AG09319 (cell line): Measurements from ENCODE around the gene EPB41L4A.

Experiments
- DNase-seq: peaks from one replicate; pipeline ENCODE4 v3.0.0-alpha.2; 2010; ENCODE audit warnings: low read depth; ENCODE audit errors: extremely low read depth
- TF ChIP-seq, protein P1 (sequence below): IDR thresholded peaks from 2 replicates; pipeline ENCODE4 v1.5.1; 2011; ENCODE audit warnings: low read depth, mild to moderate bottlenecking, inconsistent platforms, low read length, moderate library complexity

The EPB41L4A gene

GRCh38 chr5:112310746-112311145 is 108.3 kb downstream of the EPB41L4A start:
- TF ChIP-seq, protein P1, sequence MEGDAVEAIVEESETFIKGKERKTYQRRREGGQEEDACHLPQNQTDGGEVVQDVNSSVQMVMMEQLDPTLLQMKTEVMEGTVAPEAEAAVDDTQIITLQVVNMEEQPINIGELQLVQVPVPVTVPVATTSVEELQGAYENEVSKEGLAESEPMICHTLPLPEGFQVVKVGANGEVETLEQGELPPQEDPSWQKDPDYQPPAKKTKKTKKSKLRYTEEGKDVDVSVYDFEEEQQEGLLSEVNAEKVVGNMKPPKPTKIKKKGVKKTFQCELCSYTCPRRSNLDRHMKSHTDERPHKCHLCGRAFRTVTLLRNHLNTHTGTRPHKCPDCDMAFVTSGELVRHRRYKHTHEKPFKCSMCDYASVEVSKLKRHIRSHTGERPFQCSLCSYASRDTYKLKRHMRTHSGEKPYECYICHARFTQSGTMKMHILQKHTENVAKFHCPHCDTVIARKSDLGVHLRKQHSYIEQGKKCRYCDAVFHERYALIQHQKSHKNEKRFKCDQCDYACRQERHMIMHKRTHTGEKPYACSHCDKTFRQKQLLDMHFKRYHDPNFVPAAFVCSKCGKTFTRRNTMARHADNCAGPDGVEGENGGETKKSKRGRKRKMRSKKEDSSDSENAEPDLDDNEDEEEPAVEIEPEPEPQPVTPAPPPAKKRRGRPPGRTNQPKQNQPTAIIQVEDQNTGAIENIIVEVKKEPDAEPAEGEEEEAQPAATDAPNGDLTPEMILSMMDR, result no peak
- no peak for DNase-seq

- TF ChIP-seq, protein P1, result no peak
- DNase-seq, result no peak
These were observed 110.5 kb downstream of the EPB41L4A start for GRCh38 chr5:112308608-112309007.

DNA sequence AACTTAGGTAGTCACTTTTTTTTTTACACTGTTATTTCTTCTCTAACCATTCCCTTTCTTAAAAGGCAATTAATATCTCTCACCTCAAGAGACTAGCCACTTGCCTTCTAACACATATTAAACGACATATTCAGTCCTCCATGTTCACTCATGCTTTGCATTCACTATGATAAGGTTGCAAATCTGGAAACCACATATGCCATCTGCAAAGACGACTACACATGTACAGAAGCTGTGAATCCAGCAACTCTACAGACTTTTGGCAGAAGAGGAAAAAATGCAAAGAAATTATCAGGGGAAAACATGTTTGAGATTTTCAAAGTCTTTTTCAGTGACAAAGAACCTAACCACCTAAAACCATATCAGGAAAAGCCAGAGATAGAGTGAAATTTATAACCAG is 112.1 kb downstream of the EPB41L4A start:
- DNase-seq, result no peak
- TF ChIP-seq, protein P1, result no peak

- TF ChIP-seq, protein P1, result no peak
- DNase-seq, result no peak
These were observed 114.3 kb downstream of the EPB41L4A start for GRCh38 chr5:112304743-112305142.

DNA sequence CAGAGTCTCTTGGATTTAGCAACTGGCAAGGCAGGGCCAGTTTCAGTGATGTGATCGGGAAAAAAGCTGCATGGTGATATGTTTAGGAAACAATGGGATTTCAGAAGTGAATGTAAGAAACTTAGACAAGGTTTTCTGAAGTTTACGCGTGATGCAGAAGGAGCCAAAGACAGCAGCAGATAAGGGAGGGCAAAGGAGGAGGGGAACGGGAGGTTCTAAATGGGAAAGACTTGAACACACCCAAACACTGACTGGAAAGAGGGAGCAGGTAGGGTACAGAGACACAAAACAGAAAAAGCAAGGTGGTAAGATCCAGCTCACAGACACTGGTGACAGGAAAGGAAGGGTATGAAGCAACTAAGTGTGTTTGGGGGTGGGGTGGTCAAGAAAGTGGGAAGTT is 115.4 kb downstream of the EPB41L4A start:
- TF ChIP-seq, protein P1, result no peak
- DNase-seq, result no peak

- no peak for DNase-seq
- TF ChIP-seq, protein P1, result no peak
These were observed 125.0 kb downstream of the EPB41L4A start for GRCh38 chr5:112294126-112294525.

- TF ChIP-seq, protein P1, result no peak
- DNase-seq, result no peak
These were observed 125.5 kb downstream of the EPB41L4A start for GRCh38 chr5:112293587-112293986.
